ENCODE measurements around the gene SYTL5. TPM values are rescaled to one million over a fixed set of nuclear protein-coding genes. Genes with fewer than 3 reads are reported as not detected.

SYTL5 gene
- total RNA-seq, 1 donor: not detected

GRCh38 chrX:38086451-38087215 is 80.3 kb downstream of the SYTL5 start:
- DNase-seq (ENCODE audit: low read depth in 2 of 3, low spot score in 2 of 3): no peak

- no peak for DNase-seq (ENCODE audit: low read depth in 2 of 3, low spot score in 2 of 3)
Observed at GRCh38 chrX:38087594-38087993, 81.2 kb downstream of the SYTL5 start.

- DNase-seq (ENCODE audit: low read depth in 2 of 3, low spot score in 2 of 3): peak in 1 of 3 donors; percentile 15
Observed at GRCh38 chrX:38089173-38089982, 83.0 kb downstream of the SYTL5 start.

- no peak for DNase-seq (ENCODE audit: low read depth in 2 of 3, low spot score in 2 of 3)
Observed at GRCh38 chrX:38095971-38096529, 89.7 kb downstream of the SYTL5 start.

- no peak for DNase-seq (ENCODE audit: low read depth in 2 of 3, low spot score in 2 of 3)
Observed at GRCh38 chrX:38099688-38100087, 93.3 kb downstream of the SYTL5 start.

GRCh38 chrX:38102240-38102639 is 95.9 kb downstream of the SYTL5 start:
- no peak for DNase-seq (ENCODE audit: low read depth in 2 of 3, low spot score in 2 of 3)

- no peak for DNase-seq (ENCODE audit: low read depth in 2 of 3, low spot score in 2 of 3)
Observed at GRCh38 chrX:38102875-38103274, 96.5 kb downstream of the SYTL5 start.

GRCh38 chrX:38103857-38104812 is 97.8 kb downstream of the SYTL5 start:
- peak in 1 of 3 donors; percentile 10 for DNase-seq (ENCODE audit: low read depth in 2 of 3, low spot score in 2 of 3)

- no peak for DNase-seq (ENCODE audit: low read depth in 2 of 3, low spot score in 2 of 3)
Observed at GRCh38 chrX:38105216-38105725, 98.9 kb downstream of the SYTL5 start.

GRCh38 chrX:38106991-38107655 is 100.8 kb downstream of the SYTL5 start:
- DNase-seq (ENCODE audit: low read depth in 2 of 3, low spot score in 2 of 3): no peak

GRCh38 chrX:38108364-38108763 is 102.0 kb downstream of the SYTL5 start:
- no peak for DNase-seq (ENCODE audit: low read depth in 2 of 3, low spot score in 2 of 3)

GRCh38 chrX:38109042-38109898 is 102.9 kb downstream of the SYTL5 start:
- no peak for DNase-seq (ENCODE audit: low read depth in 2 of 3, low spot score in 2 of 3)

GRCh38 chrX:38110231-38110630 is 103.9 kb downstream of the SYTL5 start:
- no peak for DNase-seq (ENCODE audit: low read depth in 2 of 3, low spot score in 2 of 3)

- DNase-seq (ENCODE audit: low read depth in 2 of 3, low spot score in 2 of 3): no peak
Observed at GRCh38 chrX:38111196-38111595, 104.8 kb downstream of the SYTL5 start.

- no peak for DNase-seq (ENCODE audit: low read depth in 2 of 3, low spot score in 2 of 3)
Observed at GRCh38 chrX:38112566-38112965, 106.2 kb downstream of the SYTL5 start.

- DNase-seq (ENCODE audit: low read depth in 2 of 3, low spot score in 2 of 3): no peak
Observed at GRCh38 chrX:38116706-38117105, 110.4 kb downstream of the SYTL5 start.

GRCh38 chrX:38117485-38117884 is 111.1 kb downstream of the SYTL5 start:
- no peak for DNase-seq (ENCODE audit: low read depth in 2 of 3, low spot score in 2 of 3)

- no peak for DNase-seq (ENCODE audit: low read depth in 2 of 3, low spot score in 2 of 3)
Observed at GRCh38 chrX:38124000-38124399, 117.6 kb downstream of the SYTL5 start.

- no peak for DNase-seq (ENCODE audit: low read depth in 2 of 3, low spot score in 2 of 3)
Observed at GRCh38 chrX:38126179-38126578, 119.8 kb downstream of the SYTL5 start.

Measured in hematopoietic multipotent progenitor cell (in vitro differentiated cells).